GM18951 (cell line): Measurements from ENCODE around the gene BLTP1.
"Not testable (repeated sequence)": the region's sequence is repeated elsewhere in the genome, so short reads cannot be mapped to it uniquely, and the experiment has no call there.

Experiments
- POLR2A ChIP-seq: IDR thresholded peaks from 4 replicates; pipeline ENCODE4 v1.6.1; 2011; ENCODE audit warnings: mild to moderate bottlenecking; ENCODE audit not compliant: insufficient read length, insufficient read depth; ENCODE audit errors: extremely low read depth
- in situ Hi-C: fragments of 300-500 bp; cut with MboI; formaldehyde crosslinking; loops from one replicate; pipeline ENCODE4 v1.12.0; 2022; ENCODE audit warnings: low sequenced_read_pairs, mixed read lengths, inconsistent platforms; ENCODE audit not compliant: unreplicated experiment

Gene BLTP1, protein sequence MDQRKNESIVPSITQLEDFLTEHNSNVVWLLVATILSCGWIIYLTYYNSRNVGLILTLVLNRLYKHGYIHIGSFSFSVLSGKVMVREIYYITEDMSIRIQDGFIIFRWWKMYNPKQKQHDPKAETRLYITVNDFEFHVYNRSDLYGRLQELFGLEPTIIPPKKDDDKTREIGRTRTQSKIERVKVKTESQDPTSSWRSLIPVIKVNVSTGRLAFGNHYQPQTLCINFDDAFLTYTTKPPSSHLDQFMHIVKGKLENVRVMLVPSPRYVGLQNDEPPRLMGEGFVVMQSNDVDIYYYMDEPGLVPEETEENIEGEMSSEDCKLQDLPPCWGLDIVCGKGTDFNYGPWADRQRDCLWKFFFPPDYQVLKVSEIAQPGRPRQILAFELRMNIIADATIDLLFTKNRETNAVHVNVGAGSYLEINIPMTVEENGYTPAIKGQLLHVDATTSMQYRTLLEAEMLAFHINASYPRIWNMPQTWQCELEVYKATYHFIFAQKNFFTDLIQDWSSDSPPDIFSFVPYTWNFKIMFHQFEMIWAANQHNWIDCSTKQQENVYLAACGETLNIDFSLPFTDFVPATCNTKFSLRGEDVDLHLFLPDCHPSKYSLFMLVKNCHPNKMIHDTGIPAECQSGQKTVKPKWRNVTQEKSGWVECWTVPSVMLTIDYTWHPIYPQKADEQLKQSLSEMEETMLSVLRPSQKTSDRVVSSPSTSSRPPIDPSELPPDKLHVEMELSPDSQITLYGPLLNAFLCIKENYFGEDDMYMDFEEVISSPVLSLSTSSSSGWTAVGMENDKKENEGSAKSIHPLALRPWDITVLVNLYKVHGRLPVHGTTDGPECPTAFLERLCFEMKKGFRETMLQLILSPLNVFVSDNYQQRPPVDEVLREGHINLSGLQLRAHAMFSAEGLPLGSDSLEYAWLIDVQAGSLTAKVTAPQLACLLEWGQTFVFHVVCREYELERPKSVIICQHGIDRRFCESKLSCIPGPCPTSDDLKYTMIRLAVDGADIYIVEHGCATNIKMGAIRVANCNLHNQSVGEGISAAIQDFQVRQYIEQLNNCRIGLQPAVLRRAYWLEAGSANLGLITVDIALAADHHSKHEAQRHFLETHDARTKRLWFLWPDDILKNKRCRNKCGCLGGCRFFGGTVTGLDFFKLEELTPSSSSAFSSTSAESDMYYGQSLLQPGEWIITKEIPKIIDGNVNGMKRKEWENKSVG (N-terminal part only)

DNA sequence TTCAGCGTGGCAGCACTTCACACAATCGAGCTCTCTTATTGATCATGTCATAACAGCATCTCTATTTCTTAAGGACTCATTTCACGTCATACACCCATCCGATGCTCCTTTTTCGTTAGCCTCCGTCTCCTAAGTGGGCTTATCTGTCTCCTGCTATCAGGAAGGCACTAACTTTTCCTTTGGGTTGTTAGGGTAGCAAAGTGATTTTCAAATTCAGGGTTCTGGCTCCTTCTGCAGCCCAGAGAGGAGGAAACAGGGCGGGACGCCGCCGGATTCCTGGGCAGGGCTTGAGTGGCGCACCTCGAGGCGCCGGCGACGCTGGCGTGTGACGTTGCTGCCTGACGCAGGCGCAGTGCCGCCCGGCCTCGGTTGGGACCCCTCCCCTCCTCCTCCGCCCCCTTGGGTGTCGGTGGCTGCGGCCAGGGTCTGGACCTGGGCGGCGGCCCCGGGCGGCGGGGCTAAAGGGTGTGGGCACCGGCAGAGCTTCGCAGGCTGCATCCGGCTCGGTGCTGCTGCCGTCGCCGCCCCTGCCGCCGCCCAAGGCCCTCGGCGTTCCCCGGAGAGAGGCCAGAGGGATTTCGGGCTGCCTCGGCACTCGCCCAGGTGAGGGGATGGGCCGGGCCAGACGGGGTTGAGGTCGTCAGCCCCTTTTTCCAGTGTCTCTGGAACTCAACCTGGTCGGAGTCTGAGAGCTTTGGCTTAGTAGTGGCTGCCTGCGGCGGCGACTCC is at the start of gene BLTP1:
Gene BLTP1, plus strand, starts transcription at position 350 of the 729 bp plus-strand sequence. CDS start 18,317 bp downstream, outside the sequence.
- peak; percentile 71 for TF ChIP-seq POLR2A
- in situ Hi-C loops = no loop called here

DNA sequence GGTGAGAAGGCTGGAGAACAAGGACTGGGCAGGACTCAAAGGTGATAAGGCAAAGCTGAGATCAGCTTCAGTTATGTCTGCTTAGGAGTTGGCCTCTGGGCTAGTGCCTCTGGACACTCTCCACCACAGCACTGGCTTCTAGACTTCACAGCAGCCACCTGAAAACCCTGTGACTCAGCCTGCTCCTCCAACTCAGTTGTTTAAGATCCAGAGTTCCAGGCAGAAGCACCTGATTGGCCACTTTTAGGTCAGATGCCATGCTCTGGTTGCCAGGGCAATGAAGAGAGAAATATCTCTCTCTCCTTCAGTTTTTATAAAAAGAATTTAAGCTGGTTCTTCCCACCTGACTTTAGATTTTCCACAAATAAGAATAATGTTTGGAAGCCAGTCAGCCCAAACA is 47.9 kb upstream of the BLTP1 start:
- in situ Hi-C loops = no loop called here
- no peak for TF ChIP-seq POLR2A

DNA sequence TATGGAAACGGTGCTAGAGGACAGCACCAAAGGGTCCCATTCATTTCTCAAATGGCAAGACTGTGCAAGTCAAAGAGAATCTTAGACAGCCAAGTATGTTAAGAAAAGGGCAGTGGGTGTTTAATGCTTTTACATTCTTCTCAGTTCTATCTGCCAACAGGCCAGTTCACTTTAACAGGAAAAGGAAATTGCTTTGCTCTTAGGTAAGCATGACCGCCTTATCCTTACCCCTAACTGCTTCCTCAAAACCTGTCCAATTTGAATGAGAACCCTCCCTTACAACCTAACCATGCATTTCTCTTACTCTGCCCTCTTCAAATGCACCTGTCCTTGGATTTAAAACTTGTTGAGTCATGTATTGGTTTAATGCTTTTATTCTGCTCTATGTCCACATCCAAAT is 44.5 kb upstream of the BLTP1 start:
- in situ Hi-C loops = no loop called here
- no peak for TF ChIP-seq POLR2A

DNA sequence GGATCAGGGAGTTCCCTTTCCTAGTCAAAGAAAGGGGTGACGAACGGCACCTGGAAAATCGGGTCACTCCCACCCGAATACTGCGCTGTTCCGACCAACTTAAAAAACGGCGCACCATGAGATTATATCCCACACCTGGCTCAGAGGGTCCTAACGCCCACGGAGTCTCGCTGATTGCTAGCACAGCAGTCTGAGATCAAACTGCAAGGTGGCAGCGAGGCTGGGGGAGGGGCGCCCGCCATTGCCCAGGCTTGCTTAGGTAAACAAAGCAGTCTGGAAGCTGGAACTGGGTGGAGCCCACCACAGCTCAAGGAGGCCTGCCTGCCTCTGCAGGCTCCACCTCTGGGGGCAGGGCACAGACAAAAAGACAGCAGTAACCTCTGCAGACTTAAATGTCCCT is 41.8 kb upstream of the BLTP1 start:
- in situ Hi-C loops = not testable (repeated sequence)

DNA sequence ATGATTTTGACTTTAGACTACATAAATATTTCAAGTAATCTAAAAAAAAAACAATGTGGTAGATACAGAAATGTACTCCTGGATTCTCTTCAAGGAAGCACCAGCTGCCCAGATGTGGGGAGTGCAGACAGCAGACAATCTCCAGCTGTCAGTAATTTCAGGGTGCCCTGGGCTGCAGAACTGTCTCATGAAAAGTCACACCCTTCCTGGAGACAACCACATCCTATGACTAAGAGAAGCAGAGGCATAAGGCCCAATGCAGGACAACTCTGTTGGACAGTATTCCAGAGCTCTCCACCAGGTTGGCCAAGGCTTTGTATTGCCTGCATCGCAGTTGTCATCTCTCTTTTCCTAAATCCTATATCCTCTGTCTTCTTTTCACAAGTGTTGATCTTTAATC is 34.4 kb upstream of the BLTP1 start:
- no peak for TF ChIP-seq POLR2A
- in situ Hi-C loops = no loop called here

DNA sequence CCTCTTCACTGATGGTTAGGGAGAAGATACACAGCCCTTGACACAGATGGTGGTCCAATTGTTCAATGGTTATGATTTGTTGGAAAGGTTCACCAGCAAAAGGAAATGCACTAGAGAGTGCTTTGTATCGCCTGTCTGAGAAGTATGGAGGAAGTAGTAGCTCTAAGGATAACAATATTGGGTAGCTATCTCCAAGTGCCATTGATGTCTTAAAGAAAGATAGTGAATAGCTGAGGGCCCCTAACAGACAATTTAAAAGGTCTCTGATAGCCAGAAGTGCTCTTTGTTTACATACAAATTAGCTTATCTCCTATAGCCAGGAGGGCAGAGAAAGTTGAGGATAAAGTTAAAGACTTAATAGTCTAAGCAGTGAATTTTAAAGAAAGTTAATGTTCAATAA is 33.9 kb upstream of the BLTP1 start:
- TF ChIP-seq POLR2A = no peak
- in situ Hi-C loops = no loop called here

DNA sequence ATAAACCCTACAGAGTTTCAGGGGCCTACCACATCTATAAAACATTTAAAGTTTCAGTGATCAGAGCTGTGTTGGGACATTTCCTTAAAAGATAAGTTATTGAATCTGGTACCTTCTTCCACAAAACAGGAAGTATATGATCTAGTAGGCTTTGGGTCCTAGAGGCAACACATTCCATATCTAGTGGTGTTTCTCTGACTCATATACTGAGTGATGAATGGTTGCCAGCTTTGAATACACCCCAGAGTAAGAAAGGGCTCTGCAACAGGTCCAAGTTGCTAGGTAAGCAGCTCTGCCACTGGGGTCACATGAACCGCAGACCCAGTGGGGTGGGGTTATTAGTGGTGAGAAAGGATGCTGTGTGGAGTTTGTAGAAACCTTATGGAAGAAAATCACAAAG is 32.4 kb upstream of the BLTP1 start:
- in situ Hi-C loops = no loop called here
- TF ChIP-seq POLR2A = no peak

DNA sequence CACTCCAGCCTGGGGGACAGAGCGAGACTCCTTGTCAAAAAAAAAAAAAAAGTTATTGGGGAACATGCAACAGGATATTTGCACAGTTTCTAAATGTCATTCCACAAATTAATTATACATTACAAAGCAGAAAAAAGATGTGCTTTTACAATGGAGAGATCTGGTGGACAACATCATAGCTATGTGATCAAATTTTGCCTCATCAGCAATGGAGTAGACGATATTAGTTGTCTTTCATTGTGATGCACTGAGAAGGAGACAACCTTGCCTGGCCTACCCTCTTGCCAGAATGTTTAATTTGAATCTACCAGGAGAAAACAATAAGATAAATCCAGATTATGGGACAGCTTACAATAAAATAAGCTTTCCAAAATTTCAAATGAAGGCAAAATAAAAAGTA is 30.5 kb upstream of the BLTP1 start:
- no peak for TF ChIP-seq POLR2A
- in situ Hi-C loops = no loop called here

DNA sequence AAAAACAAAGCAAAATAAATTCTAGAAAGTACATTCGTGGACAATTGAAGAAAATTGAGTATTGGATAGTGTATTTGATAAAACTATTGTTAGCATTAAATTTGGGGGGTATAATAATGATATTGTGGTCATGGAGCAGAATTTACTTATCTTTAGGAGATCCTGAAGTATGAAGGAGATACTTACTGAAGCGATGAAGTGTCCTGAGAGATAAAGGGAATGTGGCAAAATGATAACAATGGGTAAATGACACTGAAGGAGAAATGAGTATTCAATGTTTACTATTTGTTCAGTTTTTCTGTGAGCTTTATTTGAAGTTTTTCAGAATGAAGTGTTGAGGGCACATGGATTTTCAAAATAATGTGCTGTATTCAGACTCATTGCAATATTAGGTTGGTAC is 30.0 kb upstream of the BLTP1 start:
- in situ Hi-C loops = no loop called here
- TF ChIP-seq POLR2A = no peak

DNA sequence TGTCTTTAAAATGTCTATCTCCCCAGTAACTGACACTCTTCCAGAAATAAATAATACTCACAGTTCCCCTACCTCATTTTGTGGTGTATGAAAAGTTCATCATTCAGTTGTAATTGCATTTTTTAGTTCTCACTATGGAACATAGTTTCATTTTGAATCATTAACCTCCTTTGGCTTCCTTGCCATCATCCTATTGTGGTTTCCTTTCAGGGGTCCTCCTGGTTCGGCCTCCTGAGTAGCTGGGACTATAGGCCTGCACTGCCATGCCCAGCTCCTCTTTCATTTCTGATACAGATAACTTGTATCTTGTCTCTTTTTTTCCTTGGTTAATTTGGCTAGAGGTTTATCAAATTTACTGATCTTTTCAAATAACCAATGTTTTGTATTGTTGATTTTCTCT is 23.1 kb upstream of the BLTP1 start:
- in situ Hi-C loops = no loop called here
- TF ChIP-seq POLR2A = no peak

DNA sequence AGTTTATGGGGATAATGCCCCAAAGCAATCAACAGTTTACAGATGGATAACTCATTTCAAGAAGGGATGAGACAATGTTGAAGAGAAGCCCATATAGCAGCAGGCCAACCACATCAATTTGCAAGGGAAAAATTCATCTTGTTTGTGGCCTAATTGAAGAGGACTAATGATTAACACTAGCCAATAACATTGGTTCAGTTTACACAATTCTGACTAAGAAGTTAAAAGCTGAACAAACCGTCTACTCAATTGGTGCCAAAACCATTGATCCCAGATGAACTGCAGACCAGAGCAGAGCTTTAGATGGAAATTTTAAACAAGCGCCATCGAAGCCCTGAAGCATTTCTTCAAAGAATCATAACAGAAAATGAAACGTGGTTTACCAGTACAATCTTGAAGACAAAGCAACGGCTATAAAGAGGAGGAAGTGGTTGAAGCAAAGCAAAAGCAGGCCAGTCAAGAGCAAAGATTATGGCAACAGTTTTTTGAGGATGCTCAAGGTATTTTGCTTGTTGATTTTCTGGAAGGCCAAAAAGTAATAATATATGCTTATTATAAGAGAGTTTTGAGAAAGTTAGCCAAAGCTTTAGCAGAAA is 20.5 kb upstream of the BLTP1 start:
- in situ Hi-C loops = no loop called here
- no peak for TF ChIP-seq POLR2A

DNA sequence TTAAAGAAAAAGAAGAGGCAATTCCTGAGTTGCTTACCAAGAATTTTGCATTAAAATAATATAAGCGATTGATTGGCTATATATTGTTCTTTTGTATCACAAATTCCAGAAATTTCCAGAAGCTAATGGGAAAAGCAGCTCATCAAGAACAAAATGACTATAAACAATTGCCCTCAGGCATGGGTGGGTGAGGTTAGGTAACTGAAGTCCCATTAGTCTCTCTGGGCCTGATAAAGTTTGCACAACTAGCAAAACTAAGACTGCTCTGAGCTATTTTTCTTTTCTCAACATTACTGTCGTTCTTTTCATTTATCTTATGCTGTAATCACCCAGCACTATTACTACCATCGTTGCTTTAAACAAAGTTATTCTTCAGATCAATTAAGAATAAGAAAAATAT is 19.2 kb upstream of the BLTP1 start:
- in situ Hi-C loops = no loop called here
- no peak for TF ChIP-seq POLR2A
